ENCODE results near the gene CARS2. TPM values are rescaled to one million over a fixed set of nuclear protein-coding genes. Genes with fewer than 3 reads are reported as not detected.

CARS2 gene
- total RNA-seq, 1 donor from 2014 or later: 102 TPM

DNA sequence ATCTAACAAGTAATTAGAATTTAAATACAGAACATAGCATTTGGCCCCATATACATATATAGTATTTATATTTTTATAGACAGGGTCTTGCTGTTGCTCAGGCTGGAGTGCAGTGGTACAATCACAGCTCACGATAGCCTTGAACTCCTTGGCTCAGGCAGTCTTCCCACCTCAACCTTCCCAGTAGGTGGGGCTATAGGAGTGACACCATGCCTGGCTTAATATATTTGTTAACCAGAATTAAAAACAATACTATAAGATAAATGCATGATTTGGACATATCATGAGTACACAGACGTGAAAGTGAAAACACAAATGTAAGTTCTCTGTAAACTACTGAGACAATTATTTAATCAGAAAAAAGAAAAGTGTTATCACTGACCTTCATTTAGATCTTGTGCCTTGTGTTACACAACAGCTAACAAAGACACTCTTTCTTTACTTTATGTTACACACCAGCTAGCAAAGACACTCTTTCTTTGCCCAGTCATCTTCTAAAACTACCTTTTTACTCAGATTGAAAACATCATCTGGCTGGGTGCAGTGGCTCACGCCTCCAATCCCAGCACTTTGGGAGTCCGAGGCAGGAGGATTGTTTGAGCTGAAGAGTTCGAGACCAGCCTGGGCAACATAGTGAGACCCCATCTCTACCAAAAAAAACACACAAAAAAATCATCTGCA lies 22.6 kb downstream of the CARS2 start:
- peaks cover 10% of the 10 kb centered on the region for H3K9me3 Mint-ChIP-seq (ENCODE audit: unreplicated experiment)
- H3K27me3 Mint-ChIP-seq (ENCODE audit: unreplicated experiment): peaks cover 10% of the 10 kb centered on the region
- TF ChIP-seq, protein P1, sequence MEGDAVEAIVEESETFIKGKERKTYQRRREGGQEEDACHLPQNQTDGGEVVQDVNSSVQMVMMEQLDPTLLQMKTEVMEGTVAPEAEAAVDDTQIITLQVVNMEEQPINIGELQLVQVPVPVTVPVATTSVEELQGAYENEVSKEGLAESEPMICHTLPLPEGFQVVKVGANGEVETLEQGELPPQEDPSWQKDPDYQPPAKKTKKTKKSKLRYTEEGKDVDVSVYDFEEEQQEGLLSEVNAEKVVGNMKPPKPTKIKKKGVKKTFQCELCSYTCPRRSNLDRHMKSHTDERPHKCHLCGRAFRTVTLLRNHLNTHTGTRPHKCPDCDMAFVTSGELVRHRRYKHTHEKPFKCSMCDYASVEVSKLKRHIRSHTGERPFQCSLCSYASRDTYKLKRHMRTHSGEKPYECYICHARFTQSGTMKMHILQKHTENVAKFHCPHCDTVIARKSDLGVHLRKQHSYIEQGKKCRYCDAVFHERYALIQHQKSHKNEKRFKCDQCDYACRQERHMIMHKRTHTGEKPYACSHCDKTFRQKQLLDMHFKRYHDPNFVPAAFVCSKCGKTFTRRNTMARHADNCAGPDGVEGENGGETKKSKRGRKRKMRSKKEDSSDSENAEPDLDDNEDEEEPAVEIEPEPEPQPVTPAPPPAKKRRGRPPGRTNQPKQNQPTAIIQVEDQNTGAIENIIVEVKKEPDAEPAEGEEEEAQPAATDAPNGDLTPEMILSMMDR (IDR thresholded peaks at IDR 0.05; ENCODE audit: partially characterized antibody, unreplicated experiment): peak; percentile 37
- DNase-seq: no peak
- peaks cover 16% of the 10 kb centered on the region for H3K4me1 Mint-ChIP-seq (ENCODE audit: low read depth, unreplicated experiment)
- H3K4me3 Mint-ChIP-seq (ENCODE audit: unreplicated experiment): no peak overlapping the region
- H3K27ac Mint-ChIP-seq (ENCODE audit: unreplicated experiment): no peak overlapping the region
- H3K36me3 Mint-ChIP-seq (ENCODE audit: unreplicated experiment): peaks cover 4% of the 10 kb centered on the region

DNA sequence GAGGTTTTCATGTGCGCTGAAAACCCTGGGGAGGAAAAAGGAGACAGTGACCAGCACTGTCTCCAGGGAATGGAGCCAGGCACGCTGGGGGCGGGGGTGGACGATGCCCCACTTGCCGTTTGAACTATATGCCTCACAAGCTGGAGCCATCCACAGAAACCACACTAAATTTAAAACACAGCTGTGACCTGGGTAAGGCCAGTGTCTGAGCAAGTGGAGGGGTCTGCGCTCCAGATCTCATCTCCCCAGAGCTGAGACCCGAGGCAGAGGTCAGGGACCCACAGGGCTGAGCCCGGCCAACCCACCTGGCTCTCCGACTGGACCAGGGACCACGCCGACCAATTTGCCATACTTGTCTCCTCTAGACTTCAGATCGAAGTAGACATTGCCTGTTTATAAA lies 23.2 kb downstream of the CARS2 start:
- no peak for DNase-seq
- peaks cover 20% of the 10 kb centered on the region for H3K4me1 Mint-ChIP-seq (ENCODE audit: low read depth, unreplicated experiment)
- no peak overlapping the region for H3K27ac Mint-ChIP-seq (ENCODE audit: unreplicated experiment)
- H3K36me3 Mint-ChIP-seq (ENCODE audit: unreplicated experiment): peaks cover 4% of the 10 kb centered on the region
- H3K4me3 Mint-ChIP-seq (ENCODE audit: unreplicated experiment): no peak overlapping the region
- peaks cover 13% of the 10 kb centered on the region for H3K9me3 Mint-ChIP-seq (ENCODE audit: unreplicated experiment)
- TF ChIP-seq, protein P1 (IDR thresholded peaks at IDR 0.05; ENCODE audit: partially characterized antibody, unreplicated experiment): no peak
- H3K27me3 Mint-ChIP-seq (ENCODE audit: unreplicated experiment): peaks cover 11% of the 10 kb centered on the region

DNA sequence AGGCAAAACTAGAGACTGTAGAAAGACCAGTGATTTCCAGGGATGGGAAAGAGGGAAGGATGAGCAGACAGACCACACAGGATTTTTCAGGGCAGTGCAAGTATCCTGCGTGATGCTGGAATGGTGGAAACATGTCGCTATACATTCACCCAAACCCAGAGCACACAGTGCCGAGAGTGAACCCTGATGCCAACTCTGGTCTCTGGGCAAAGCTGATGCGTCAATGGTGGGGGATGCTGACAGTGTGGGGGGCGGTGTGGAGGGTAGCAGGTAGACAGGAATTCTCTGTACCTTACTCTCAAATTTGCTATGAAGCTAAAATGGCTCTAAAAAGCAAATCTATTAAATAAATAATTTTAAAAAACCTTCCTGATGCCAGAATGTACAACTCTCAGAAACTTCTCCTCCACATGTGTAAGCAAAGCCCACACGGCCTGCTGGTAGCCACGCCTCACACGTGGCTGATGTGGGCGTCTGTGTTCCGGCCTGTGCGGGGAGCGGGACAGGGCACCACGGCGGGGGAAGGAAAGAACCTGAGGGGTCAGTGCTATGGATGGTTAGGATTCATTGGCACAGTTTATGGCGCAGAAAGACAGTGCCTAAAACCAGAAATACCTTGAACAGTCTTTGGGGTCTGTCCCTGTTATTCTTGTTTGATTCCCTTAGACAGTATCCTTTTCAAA lies 23.9 kb downstream of the CARS2 start:
- TF ChIP-seq, protein P1 (IDR thresholded peaks at IDR 0.05; ENCODE audit: partially characterized antibody, unreplicated experiment): no peak
- no peak overlapping the region for H3K4me3 Mint-ChIP-seq (ENCODE audit: unreplicated experiment)
- peaks cover 20% of the 10 kb centered on the region for H3K4me1 Mint-ChIP-seq (ENCODE audit: low read depth, unreplicated experiment)
- peaks cover 13% of the 10 kb centered on the region for H3K9me3 Mint-ChIP-seq (ENCODE audit: unreplicated experiment)
- H3K27me3 Mint-ChIP-seq (ENCODE audit: unreplicated experiment): peaks cover 11% of the 10 kb centered on the region
- peaks cover 4% of the 10 kb centered on the region for H3K36me3 Mint-ChIP-seq (ENCODE audit: unreplicated experiment)
- no peak for DNase-seq
- H3K27ac Mint-ChIP-seq (ENCODE audit: unreplicated experiment): peak overlapping the region; percentile 49

DNA sequence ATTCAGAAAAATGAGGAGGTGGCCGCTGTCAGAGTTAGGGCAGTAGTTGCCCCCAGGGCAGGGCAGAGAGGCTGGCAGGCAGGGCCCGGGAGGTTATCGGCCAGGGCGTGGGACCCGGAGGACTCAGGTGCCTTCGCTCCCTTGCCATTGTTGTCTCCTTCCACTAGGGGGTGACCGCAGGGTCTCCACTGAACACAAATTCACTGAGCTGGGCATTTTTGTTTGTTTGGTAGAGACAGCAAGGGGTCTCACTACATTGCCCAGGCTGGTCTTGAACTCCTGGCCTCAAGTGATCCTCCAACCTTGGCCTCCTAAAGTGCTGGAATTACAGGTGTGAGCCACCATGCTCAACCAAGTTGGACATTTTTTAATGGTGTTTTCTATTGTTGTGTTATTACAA lies 25.1 kb downstream of the CARS2 start:
- H3K4me1 Mint-ChIP-seq (ENCODE audit: low read depth, unreplicated experiment): peaks cover 20% of the 10 kb centered on the region
- DNase-seq: peak; percentile 45
- peaks cover 13% of the 10 kb centered on the region for H3K9me3 Mint-ChIP-seq (ENCODE audit: unreplicated experiment)
- H3K27me3 Mint-ChIP-seq (ENCODE audit: unreplicated experiment): peaks cover 11% of the 10 kb centered on the region
- TF ChIP-seq, protein P1 (IDR thresholded peaks at IDR 0.05; ENCODE audit: partially characterized antibody, unreplicated experiment): peak; percentile 70
- H3K27ac Mint-ChIP-seq (ENCODE audit: unreplicated experiment): peak overlapping the region; percentile 13
- no peak overlapping the region for H3K4me3 Mint-ChIP-seq (ENCODE audit: unreplicated experiment)
- peaks cover 10% of the 10 kb centered on the region for H3K36me3 Mint-ChIP-seq (ENCODE audit: unreplicated experiment)
